ENCODE results near the gene KLRB1.
"Not testable (repeated sequence)": the region's sequence is repeated elsewhere in the genome, so short reads cannot be mapped to it uniquely, and the experiment has no call there.

Gene KLRB1

DNA sequence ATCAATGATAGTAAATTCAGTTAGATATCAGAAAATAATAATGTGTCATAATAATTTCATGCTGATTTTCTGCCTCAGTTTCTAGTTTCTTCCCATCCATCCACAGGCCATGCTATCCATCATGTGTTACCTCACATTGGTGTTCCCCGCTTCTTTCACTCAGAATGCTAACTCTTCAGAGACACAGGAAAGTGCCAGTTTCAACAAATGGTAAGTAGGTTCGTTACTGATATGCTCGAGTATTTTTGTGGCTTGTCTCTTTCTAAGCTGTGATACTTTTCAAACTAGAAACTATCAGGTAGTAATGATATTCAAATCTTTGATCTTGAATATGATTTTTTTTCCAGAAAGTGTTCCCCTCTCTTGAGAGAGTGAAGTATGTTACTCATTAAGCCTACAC lies 1.5 kb downstream of the KLRB1 start:
- no peak for TF ChIP-seq POLR2A (IDR thresholded peaks at IDR 0.05; ENCODE audit: low read length)
- no peak for TF ChIP-seq GATA1 (IDR thresholded peaks at IDR 0.05; ENCODE audit: low read depth, low read length)
- DNase-seq = no peak

DNA sequence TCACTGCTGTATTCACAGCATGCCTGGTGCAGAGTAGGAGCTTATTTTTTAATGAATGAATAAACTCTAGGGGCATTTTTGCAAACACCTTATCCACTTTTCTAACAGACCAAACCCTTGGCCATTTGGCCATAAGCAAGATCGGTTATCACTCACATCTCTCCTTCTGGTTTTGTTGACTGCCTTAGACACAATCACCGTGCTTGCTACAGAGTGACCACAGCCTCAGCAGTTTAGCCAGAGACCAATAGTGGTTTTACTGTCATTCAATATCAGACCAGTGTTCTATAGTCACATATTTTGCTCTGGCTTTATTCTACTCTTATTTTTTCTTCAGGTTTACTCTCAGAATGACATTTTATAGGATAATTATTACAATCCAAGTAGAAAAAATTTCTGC lies 2.2 kb downstream of the KLRB1 start:
- TF ChIP-seq GATA1 (IDR thresholded peaks at IDR 0.05; ENCODE audit: low read depth, low read length) (no peak), POLR2A (IDR thresholded peaks at IDR 0.05; ENCODE audit: low read length) (no peak)

DNA sequence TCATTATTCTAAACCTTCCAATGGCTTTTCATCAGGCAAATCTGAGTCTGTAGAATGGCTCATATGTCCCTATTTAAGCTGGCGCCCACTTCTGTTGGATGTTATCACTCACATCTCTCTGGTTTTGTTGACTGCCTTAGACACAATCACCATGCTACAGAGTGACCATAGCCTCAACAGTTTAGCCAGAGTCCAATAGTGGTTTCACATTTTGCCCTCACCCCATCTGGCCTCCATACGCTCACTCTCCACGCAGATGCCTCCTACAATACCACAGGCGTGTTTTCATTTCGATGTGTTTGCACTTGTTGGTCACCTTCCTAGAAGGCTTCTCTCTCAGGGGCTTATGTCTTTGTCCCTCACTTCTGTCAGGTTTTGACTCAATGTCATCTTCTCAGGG lies 3.4 kb downstream of the KLRB1 start:
- no peak for TF ChIP-seq POLR2A (IDR thresholded peaks at IDR 0.05; ENCODE audit: low read length)
- no peak for TF ChIP-seq GATA1 (IDR thresholded peaks at IDR 0.05; ENCODE audit: low read depth, low read length)
- no peak for DNase-seq

More for the DNA sequence above, 2.2 kb downstream of the KLRB1 start:
- no peak for DNase-seq

DNA sequence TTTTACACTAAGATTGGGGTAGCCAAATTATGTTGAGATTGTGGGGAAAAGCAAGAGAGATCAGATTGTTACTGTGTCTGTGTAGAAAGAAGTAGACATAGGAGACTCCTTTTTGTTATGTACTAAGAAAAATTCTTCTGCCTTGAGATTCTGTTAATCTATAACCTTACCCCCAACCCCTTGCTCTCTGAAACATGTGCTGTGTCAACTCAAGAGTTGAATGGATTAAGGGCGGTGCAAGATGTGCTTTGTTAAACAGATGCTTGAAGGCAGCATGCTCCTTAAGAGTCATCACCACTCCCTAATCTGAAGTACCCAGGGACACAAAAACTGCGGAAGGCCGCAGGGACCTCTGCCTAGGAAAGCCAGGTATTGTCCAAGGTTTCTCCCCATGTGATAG lies 7.3 kb downstream of the KLRB1 start:
- DNase-seq = not testable (repeated sequence)

DNA sequence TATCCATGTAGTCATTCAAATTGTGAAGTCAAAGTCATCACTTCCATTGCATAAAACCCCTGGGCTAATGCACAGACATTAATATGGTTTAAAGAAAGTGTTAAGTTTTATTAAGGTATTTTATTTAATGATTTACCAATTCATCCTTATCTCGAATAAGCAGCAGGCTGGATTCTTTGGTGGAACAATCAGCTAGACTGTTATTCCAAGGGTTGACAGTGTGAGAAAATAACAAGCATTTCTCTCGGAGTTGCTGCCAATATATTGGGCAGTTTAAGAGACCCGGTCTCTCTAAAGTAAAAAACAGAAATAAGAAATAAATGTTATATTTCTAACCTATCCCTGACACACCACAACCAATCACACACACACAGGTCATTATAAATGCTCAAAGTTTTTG lies 9.4 kb downstream of the KLRB1 start:
- TF ChIP-seq POLR2A (IDR thresholded peaks at IDR 0.05; ENCODE audit: low read length) = no peak
- no peak for TF ChIP-seq GATA1 (IDR thresholded peaks at IDR 0.05; ENCODE audit: low read depth, low read length)
- DNase-seq = no peak

DNA sequence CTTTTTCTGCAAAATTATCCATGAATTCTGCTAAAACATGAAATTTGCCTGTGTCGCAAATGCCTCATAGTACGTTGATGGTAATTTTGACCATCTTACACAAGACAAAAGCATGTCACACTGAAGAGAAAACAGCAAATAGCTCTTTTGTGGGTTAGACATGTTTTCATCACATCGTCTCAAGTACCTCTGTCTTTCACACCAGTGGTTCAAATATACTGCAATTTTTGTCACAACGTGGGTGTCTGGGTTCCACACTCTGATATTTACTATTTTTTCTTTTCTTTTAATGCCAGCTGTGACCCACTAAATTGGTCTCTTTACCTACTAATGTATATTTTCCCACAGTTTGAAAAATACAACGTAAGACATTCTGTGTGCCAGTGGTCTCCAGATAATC lies 10.4 kb downstream of the KLRB1 start:
- no peak for DNase-seq
- TF ChIP-seq GATA1 (IDR thresholded peaks at IDR 0.05; ENCODE audit: low read depth, low read length) (no peak), POLR2A (IDR thresholded peaks at IDR 0.05; ENCODE audit: low read length) (no peak)

DNA sequence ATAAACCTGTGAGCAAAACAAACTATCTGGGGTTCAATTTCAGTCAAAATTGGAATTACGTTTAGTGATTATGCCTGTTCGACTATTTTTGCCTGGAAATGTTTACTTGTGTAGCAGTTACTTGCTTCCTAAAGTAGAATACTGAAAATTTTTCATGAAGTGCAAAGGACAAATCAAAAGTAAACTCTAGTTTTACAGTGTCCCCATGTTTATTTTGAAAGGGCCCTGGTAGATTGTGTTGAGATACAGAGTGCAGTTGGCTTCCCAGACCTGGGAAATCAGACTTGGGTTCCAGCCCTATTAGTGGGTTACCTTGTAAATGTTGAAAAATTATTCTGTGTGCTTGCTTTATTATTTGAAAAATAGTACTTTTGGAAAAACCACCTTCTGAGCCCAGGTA lies 17.3 kb downstream of the KLRB1 start:
- no peak for DNase-seq
- TF ChIP-seq POLR2A (IDR thresholded peaks at IDR 0.05; ENCODE audit: low read length) = no peak
- TF ChIP-seq GATA1 (IDR thresholded peaks at IDR 0.05; ENCODE audit: low read depth, low read length) = no peak

DNA sequence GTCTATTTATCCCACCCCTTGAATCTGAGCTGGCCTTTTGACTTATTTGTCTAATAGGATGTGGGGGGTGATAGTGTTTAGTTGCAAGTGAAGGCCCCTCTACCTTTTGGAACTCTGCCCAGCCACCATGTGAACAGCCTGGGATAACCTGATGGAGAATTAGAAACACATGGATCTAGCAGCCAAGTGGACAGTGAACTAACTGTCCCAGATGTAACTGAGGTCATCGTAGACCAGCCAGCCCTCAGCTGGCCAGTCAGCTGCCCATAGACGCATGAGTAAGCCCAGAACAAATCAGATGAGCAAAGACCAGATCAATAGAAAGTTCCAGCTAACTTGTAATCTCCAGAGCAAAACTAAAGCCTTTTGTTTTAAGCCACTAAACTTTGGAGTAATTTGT lies 19.0 kb downstream of the KLRB1 start:
- TF ChIP-seq POLR2A (IDR thresholded peaks at IDR 0.05; ENCODE audit: low read length) = no peak
- TF ChIP-seq GATA1 (IDR thresholded peaks at IDR 0.05; ENCODE audit: low read depth, low read length) = no peak
- no peak for DNase-seq

DNA sequence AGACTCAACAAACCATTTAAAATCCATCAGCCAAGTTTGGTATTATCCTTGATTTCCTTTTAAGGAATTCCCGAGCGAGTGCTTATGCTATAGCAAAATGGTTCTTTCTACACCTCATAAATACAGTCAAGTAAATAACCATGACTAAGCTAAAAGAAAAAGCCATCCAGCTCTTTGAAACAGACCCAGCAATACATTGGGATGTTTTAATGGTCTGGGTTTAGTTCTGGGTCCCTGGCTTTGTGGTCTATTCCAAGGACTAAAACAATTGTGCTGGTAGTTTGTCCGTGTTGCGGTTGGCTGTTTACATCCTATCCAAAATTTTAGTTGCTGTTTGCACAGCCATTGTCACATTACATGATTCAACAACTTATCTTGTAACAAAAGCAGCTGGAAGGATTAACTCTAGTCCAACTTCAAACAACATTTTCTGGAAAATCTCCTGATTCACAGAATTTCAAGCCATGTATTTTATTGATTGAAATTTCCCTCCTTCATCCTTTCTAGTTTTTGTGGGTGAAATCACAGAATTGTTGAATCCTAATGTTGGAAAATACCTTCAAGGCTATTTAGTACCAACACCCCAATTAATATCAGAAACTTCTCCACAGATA lies 19.6 kb downstream of the KLRB1 start:
- no peak for TF ChIP-seq POLR2A (IDR thresholded peaks at IDR 0.05; ENCODE audit: low read length)
- no peak for TF ChIP-seq GATA1 (IDR thresholded peaks at IDR 0.05; ENCODE audit: low read depth, low read length)
- no peak for DNase-seq

DNA sequence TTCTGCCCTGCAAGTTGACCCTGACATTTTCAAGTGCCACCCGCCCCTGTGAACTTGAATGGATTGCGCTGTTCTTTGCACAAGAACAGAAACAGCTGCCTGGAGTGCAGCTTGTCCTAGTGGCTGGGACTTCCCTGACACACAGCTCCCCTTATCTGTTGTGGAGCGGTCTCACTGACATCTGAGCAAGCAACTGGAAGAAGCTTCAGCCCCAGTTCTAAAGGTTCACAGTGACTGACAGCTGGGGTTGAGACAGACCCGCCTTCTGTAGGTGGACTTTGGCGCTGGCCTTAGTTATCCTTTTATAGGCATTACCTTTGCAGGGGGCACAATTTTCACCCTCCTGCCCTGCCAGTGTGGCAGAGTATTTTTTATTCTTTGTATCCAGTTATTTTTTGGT lies 30.0 kb downstream of the KLRB1 start:
- not testable (repeated sequence) for DNase-seq

DNA sequence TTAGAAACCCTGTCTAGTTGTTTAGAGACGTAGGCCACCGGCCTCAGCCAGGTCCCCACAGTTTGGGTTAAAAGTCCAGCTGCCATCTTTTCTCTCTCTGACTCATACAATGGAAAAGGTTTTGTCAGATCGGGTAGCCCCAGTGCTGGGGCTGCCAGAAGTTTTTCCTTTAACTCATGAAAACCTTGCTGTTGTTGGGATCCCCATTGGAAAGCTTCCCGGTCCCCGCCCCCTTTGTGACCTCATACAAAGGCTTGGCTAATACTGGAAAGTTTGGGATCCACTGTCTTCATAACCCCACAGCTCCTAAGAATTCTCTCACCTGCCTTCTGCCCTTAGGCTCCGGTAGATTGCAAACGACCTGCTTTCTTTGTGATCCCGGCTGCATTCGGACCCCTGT lies 40.6 kb downstream of the KLRB1 start:
- DNase-seq = not testable (repeated sequence)

DNA sequence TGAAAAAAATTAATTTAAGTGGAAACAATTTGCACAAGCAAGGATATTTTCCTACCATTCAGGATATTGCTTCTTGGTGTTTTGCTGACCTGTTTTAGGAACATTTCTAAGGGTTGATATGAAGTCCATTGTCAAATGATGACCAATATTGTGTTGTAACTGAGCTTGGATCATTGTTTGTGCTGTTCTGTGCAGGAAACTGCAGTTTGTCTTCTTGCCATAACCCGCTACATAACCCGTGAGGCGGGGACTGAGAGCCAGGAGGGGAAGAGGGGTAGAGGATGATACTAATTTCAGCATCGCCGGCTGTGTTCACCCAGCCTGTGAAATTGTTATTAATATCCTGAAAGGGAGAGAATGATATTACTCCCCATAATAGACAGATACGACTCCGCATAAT lies 41.6 kb downstream of the KLRB1 start:
- not testable (repeated sequence) for DNase-seq

DNA sequence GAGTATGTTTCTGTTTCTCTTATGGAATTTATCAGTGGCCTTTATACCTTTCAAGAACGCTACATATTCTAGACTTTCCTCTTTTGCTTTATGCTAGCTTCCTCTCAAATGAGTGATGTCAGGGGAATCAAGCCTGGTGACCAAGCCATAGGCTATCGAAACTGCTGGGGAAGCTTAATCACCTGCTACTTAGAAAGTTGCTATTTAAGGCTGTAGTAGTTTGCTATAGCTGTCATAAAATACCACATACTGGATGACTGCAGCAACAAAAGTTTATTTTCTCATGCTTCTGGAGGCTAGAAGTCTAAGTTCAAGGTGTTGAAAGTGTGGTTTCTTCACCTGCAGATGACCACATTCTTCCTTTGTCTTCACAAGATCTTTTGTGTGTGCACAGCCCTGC lies 43.3 kb downstream of the KLRB1 start:
- DNase-seq = not testable (repeated sequence)

DNA sequence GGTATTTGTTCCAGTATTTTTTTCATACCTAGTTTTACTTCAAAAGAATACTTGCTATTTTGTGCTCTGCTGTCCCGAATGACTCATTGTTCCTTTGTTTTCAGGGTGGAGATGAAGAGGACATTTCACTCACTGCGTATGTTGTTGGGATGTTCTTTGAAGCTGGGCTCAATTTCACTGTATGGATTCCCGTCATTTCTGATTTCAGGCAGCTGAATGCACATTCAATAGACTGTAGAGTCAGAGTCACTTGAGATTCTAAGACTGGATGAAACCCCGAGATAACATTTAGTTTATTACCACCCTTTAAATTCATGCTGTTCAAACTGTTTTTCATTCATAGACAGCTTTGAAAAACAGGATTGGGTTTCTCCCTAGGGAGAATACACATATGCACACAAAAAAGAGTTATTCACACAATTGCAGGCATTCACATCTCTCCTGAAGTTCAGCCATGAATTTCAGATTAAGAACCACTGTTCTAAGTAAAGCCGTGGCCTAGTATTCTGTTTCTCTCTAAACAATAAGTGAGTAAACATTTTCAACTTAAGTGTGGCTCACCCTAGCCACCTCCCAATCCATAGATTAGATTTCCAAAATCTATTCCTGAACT lies 44.8 kb downstream of the KLRB1 start:
- not testable (repeated sequence) for DNase-seq

DNA sequence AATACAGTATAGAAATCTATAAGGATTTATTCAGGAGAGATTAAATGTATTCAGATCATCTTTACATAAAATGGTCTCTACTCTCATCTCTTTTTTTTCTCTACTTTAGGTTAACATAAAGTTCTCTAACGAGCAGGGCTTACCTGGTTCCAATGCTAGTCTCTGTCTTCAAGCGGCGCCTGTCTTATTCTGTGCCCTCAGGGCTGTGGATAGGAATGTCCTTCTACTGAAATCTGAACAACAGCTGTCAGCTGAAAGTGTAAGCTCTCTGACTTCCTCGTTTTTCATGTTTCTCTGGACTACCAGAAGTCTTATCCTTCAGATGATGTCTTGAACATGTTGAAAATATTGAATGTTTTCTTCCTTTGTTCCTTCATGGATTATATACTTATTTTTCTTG lies 62.2 kb downstream of the KLRB1 start:
- not testable (repeated sequence) for DNase-seq
